Gastrocnemius medialis (tissue), 4 donors: Measurements from ENCODE around the gene ATP11A.

Experiments used
- POLR2A ChIP-seq, 2 donors: fragments of 450-650 bp; IDR thresholded peaks; one replicate each; pipeline ENCODE4 v1.6.1; 2017; ENCODE audit warnings: antibody characterized with exemption in 2 of 2, mild to moderate bottlenecking in 2 of 2, moderate library complexity in 2 of 2
- TF ChIP-seq, protein P1 (sequence below), 5 experiments: fragments of 450-650 bp in 3 of 5; fragments of 200-600 bp in 2 of 5; sonication (generic) in 2 of 5; IDR thresholded peaks in 4 of 5; conservative IDR thresholded peaks in 1 of 5; 1 replicate in 4 of 5; 2 replicates in 1 of 5; pipeline ENCODE4 v1.5.1; 2016 to 2019; ENCODE audit warnings: antibody characterized with exemption in 5 of 5, mild to moderate bottlenecking in 3 of 5, moderate library complexity in 3 of 5

DNA sequence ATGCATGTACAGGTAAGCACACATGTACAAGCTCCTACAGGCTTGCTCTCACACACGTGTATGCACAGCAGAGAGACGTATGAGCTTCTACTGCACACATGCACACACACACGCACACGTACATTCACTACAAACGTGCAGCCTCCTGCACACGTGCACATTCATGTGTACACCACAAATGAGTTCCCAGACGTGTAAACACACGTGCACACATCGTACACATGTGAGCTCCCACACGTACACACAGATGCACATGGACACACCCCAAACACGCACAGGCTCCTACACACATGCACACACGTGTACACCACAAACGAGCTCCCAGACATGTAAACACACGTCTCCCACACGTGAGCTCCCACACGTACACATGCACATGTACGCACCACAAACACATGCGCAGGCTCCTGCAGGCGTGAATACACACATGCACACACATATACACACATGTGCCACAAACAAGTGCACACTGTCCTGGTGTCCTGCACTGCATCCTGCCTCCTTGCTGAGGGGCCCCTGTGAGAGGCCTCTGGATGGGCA is 195.5 kb downstream of the ATP11A start:
- TF ChIP-seq, protein P1, sequence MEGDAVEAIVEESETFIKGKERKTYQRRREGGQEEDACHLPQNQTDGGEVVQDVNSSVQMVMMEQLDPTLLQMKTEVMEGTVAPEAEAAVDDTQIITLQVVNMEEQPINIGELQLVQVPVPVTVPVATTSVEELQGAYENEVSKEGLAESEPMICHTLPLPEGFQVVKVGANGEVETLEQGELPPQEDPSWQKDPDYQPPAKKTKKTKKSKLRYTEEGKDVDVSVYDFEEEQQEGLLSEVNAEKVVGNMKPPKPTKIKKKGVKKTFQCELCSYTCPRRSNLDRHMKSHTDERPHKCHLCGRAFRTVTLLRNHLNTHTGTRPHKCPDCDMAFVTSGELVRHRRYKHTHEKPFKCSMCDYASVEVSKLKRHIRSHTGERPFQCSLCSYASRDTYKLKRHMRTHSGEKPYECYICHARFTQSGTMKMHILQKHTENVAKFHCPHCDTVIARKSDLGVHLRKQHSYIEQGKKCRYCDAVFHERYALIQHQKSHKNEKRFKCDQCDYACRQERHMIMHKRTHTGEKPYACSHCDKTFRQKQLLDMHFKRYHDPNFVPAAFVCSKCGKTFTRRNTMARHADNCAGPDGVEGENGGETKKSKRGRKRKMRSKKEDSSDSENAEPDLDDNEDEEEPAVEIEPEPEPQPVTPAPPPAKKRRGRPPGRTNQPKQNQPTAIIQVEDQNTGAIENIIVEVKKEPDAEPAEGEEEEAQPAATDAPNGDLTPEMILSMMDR (IDR thresholded peaks at IDR 0.05 in 4 of 5, conservative IDR thresholded peaks at IDR 0.05 in 1 of 5) = no peak
- no peak for TF ChIP-seq POLR2A (IDR thresholded peaks at IDR 0.05)
